GM12872 (cell line): Measurements from ENCODE around the gene NAA60.

ENCODE experiments used
- CTCF ChIP-seq: IDR thresholded peaks from 3 replicates; pipeline ENCODE4 v1.5.1; 2011; ENCODE audit warnings: low read depth, mild to moderate bottlenecking, low read length, moderate library complexity; ENCODE audit not compliant: insufficient read depth

NAA60 gene

GRCh38 chr16:3431779-3432219 lies 11.7 kb upstream of the NAA60 start:
- no peak for TF ChIP-seq CTCF

GRCh38 chr16:3434373-3434772 lies 9.1 kb upstream of the NAA60 start:
- TF ChIP-seq CTCF: no peak

- TF ChIP-seq CTCF: no peak
Observed at GRCh38 chr16:3439637-3440036, 3.8 kb upstream of the NAA60 start.

- no peak for TF ChIP-seq CTCF
Observed at GRCh38 chr16:3444032-3444388, 530 bp downstream of the NAA60 start.

- no peak for TF ChIP-seq CTCF
Observed at GRCh38 chr16:3454093-3454492, 10.6 kb downstream of the NAA60 start.

GRCh38 chr16:3454631-3455147 lies 11.2 kb downstream of the NAA60 start:
- no peak for TF ChIP-seq CTCF

- peak; percentile 58 for TF ChIP-seq CTCF
Observed at GRCh38 chr16:3457434-3458252, 14.2 kb downstream of the NAA60 start.
